ENCODE measurements around the gene STXBP6. TPM values are rescaled to one million over a fixed set of nuclear protein-coding genes. Genes with fewer than 3 reads are reported as not detected.

The STXBP6 gene
- total RNA-seq, 4 donors from 2014 or later, result 11.9 to 30.5 (median 14.6) TPM

DNA sequence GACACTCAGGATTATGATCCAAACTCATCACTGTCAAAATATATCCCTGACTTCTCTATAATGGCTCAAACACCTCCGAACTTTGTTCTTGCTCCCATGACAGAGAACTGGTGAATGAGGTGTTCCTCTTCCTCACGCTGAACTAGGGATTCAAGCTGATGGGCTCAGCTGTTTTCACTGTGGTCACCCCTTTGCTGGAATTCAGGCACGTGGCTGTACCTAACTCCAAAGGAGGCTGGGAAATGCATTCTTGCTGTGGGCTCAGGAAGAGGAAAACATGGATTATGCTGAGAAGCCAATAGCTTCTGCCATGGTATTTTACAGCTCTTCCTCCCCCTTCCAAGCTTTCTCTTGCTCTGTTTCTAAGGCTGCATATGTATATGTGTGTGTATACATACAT is 43.9 kb downstream of the STXBP6 start:
- Histone ChIP-seq H3K27ac (no peak overlapping the region), H3K27me3 (no peaks in the 10 kb centered on the region), H3K9me3 (no peaks in the 10 kb centered on the region), H3K4me1 (no peaks in the 10 kb centered on the region), H3K36me3 (no peaks in the 10 kb centered on the region), H3K4me3 (no peak overlapping the region)
- no peak for DNase-seq
- TF ChIP-seq, protein P1, sequence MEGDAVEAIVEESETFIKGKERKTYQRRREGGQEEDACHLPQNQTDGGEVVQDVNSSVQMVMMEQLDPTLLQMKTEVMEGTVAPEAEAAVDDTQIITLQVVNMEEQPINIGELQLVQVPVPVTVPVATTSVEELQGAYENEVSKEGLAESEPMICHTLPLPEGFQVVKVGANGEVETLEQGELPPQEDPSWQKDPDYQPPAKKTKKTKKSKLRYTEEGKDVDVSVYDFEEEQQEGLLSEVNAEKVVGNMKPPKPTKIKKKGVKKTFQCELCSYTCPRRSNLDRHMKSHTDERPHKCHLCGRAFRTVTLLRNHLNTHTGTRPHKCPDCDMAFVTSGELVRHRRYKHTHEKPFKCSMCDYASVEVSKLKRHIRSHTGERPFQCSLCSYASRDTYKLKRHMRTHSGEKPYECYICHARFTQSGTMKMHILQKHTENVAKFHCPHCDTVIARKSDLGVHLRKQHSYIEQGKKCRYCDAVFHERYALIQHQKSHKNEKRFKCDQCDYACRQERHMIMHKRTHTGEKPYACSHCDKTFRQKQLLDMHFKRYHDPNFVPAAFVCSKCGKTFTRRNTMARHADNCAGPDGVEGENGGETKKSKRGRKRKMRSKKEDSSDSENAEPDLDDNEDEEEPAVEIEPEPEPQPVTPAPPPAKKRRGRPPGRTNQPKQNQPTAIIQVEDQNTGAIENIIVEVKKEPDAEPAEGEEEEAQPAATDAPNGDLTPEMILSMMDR (IDR thresholded peaks at IDR 0.05), result no peak
- TF ChIP-seq POLR2A (IDR thresholded peaks at IDR 0.05), result no peak
- intact Hi-C loops (cut with DNase I; ENCODE audit: low total_unique reads), result no loop called here

DNA sequence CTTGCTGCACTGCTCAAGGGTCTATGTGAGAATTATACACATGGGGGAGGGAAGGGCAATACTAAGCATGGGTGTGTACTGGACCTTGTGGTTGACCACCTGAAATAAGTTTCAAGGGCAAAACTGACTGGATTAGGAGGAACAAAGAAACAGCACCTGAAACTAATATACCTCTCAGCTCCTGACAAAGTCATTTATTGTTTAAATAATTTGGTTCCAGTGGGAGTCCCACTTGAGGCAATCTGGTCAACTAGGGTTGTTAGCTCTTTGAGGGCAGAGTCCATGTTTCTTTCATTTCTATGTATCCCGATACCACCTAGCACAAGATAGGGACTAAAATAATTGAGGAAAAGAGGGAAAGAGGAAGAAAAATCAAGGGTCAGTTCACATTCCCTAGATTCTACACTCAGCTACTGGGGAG is 45.5 kb downstream of the STXBP6 start:
- no peak for TF ChIP-seq POLR2A (IDR thresholded peaks at IDR 0.05)
- TF ChIP-seq, protein P1 (IDR thresholded peaks at IDR 0.05), result no peak
- intact Hi-C loops (cut with DNase I; ENCODE audit: low total_unique reads), result no loop called here
- no peaks in the 10 kb centered on the region for H3K4me1 ChIP-seq
- H3K27me3 ChIP-seq, result no peaks in the 10 kb centered on the region
- no peak overlapping the region for H3K4me3 ChIP-seq
- H3K27ac ChIP-seq, result no peak overlapping the region
- no peak for DNase-seq
- no peaks in the 10 kb centered on the region for H3K9me3 ChIP-seq
- H3K36me3 ChIP-seq, result no peaks in the 10 kb centered on the region

DNA sequence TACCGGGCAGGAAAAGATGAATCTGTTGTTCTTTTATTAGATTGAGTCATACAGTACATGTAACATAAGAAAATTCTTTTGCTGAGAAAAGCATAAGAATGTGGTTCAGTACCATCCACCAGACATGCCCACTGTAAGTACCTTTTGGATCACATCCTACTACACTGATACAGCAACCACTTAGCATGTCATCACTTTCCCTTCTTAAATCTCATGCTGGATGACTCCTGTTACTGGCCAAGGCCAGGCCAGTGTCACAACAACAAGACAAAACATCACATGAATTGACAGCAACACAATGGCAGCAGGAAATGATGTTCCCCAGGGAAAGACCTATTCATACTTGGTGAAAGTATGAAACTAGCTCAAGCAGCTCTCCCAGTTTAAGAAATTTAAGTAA is 46.4 kb downstream of the STXBP6 start:
- Histone ChIP-seq H3K9me3 (no peaks in the 10 kb centered on the region), H3K4me1 (no peaks in the 10 kb centered on the region), H3K4me3 (no peak overlapping the region), H3K27ac (peak overlapping the region in 1 of 2 donors; percentile 0), H3K27me3 (no peaks in the 10 kb centered on the region), H3K36me3 (no peaks in the 10 kb centered on the region)
- intact Hi-C loops (cut with DNase I; ENCODE audit: low total_unique reads), result no loop called here
- TF ChIP-seq, protein P1 (IDR thresholded peaks at IDR 0.05), result no peak
- no peak for TF ChIP-seq POLR2A (IDR thresholded peaks at IDR 0.05)
- no peak for DNase-seq

DNA sequence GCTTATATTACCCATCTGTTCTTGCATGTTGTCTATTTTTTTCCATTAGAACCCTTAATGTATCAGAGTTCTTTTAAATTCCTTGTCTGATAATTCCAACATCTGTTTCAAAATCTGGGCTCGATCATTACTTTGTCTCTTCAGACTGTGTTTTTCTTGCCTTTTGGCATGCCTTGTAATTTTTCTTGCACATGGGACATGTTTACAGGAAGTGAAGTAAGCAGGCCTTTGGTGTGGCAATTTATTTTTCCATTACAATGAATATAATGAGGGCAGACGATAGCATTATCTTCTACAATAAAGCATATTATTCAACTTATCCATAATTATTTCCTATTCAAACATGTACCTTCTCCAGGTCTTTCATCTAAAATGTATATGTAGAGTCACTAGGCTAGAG is 48.3 kb downstream of the STXBP6 start:
- H3K36me3 ChIP-seq, result no peaks in the 10 kb centered on the region
- H3K4me1 ChIP-seq, result no peaks in the 10 kb centered on the region
- no peak for DNase-seq
- peak overlapping the region in 1 of 2 donors; percentile 30 for H3K27ac ChIP-seq
- H3K4me3 ChIP-seq, result no peak overlapping the region
- TF ChIP-seq, protein P1 (IDR thresholded peaks at IDR 0.05), result no peak
- no peak for TF ChIP-seq POLR2A (IDR thresholded peaks at IDR 0.05)
- intact Hi-C loops (cut with DNase I; ENCODE audit: low total_unique reads), result no loop called here
- no peaks in the 10 kb centered on the region for H3K9me3 ChIP-seq
- H3K27me3 ChIP-seq, result no peaks in the 10 kb centered on the region

DNA sequence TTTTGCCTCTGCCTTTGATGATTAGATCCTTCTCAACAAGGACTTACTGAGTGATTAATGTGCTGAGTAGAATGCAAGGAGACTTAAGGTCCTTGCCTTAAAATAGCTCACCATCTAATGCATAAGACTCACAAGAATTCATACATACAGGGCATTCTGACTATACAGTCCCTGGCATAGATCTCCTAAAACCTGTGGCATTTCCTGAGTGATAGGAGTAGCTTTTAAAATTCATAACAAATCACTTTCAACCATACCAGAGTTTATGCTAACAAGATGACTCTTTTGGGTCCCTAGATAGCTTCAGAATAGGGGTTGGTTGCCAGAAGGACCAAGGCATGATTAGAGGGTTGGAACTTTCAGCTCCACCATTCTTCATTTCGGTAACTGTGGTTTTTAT is 48.8 kb downstream of the STXBP6 start:
- Histone ChIP-seq H3K9me3 (no peaks in the 10 kb centered on the region), H3K27ac (peak overlapping the region in 1 of 2 donors; percentile 30), H3K36me3 (no peaks in the 10 kb centered on the region), H3K27me3 (no peaks in the 10 kb centered on the region), H3K4me3 (no peak overlapping the region), H3K4me1 (no peaks in the 10 kb centered on the region)
- intact Hi-C loops (cut with DNase I; ENCODE audit: low total_unique reads), result no loop called here
- TF ChIP-seq, protein P1 (IDR thresholded peaks at IDR 0.05), result no peak
- no peak for TF ChIP-seq POLR2A (IDR thresholded peaks at IDR 0.05)
- DNase-seq, result no peak

Data from uterus (tissue), 4 donors.